GM18873 (cell line): ENCODE results near the gene PEX7.
"Not testable (repeated sequence)": the region's sequence is repeated elsewhere in the genome, so short reads cannot be mapped to it uniquely, and the experiment has no call there.

Experiments used
- ATAC-seq: cut with Tn5 transposase; IDR thresholded peaks from one replicate; pipeline ENCODE4 v1.9.1; 2021; ENCODE audit warnings: mild to moderate bottlenecking, moderate library complexity, moderate number of reproducible peaks; ENCODE audit not compliant: unreplicated experiment, low FRiP score

PEX7 gene

GRCh38 chr6:136790411-136791295, 31.7 kb upstream of the PEX7 start:
- no peak for ATAC-seq

DNA sequence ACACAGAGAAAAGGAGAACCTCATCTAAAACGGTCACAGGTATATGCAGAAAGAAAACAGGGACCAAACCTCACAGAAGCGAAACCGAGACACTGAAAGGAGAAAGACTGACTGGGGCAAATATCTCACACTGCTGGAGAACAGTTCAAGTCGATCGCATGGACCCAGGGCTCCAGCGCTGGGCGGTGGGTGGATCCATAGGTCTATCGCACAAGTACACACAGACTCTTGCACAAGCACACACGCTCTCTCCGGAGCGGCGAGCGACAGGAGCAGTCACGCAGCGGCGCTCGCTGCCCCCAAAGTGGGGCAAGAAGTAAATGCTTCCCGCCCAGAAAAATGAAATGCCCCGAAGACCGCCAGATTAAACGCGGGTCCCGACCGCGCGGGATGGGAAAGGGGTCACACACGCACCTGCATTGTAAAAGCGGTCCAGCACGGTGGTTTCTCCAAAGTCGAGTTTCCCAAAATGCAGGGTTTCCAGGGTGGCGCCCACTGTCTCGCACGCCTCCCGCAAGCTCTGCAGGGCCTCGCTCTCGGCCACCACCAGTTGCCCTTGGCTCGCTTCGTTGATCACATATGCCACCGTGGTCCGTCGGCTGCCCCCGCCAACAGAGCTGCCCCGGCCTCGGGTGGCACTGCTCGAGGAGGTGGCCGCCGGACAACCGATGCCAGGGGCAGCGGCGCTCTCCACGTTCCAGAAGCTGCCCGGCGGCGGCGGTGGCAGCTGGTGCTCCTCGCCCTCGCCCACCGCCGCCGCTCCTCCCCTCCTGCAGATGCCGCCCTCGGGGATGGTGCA, 30.9 kb upstream of the PEX7 start:
- peak; percentile 40 for ATAC-seq

- ATAC-seq: no peak
Measured at GRCh38 chr6:136792095-136792409, 30.3 kb upstream of the PEX7 start.

- peak; percentile 45 for ATAC-seq
Measured at GRCh38 chr6:136792410-136793262, 29.8 kb upstream of the PEX7 start, which contains the start of gene MAP3K5. MAP3K5 (minus strand) TSS chr6:136792477; CDS start chr6:136792157, 320 bp downstream.

DNA sequence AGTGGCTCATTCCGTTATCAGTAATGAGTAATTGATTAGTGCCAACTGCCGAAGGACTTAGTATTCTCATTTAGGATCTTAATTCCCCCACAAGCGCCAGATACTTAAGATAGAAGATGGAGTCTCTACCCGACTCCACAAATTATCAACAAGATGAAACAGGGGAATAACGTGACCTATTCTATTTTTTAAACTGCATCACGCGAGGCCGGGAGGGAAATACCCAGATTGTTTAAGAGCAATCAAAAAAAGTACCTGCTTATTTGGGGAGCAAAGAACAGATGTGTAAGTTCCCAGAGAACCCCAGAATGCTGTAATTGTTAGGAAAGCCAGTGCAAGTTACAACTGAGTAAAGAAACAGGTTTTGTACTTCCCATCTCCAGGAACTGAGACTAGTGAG, 29.0 kb upstream of the PEX7 start:
- peak; percentile 0 for ATAC-seq

DNA sequence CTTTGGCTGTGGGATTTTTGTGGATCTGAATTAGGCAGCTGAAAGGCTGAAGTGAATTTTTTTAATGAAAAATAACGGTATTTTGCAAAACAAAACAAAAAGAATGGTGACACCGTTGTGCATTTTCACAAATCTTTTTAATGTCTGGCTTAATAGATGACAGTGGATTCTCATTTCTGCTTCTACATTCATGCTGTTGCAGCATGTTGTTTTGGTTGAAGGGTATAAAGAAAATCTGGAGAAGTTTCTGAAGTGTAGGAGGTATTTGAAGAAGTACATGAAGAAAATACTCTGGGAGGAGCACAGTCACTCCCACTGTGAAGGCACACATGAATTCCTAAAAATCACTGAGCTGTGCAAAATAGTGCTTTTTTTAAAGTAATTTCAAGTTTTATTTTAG, 27.0 kb upstream of the PEX7 start:
- ATAC-seq: no peak

GRCh38 chr6:136795996-136796395, 26.4 kb upstream of the PEX7 start:
- no peak for ATAC-seq

DNA sequence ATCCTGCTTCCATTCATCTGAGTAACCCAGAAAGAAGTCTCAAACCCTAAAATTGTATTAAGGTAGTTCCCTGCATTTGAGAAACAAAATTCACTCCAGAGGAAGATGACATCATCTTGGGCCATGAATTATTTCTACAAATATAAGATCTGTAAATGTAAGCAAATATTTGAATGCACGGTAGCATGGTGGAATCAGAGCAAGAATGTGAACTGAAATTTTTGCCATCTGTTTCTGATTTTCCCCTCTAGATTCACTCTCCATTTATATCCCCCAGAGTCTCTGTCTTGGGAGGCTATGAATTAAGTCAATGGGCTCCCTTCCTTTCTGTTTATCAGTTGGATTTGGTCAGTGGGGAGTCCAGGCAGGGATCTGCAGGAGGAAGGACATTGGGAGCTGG, 24.3 kb upstream of the PEX7 start:
- no peak for ATAC-seq

- no peak for ATAC-seq
Measured at GRCh38 chr6:136801581-136801980, 20.8 kb upstream of the PEX7 start.

- ATAC-seq: no peak
Measured at GRCh38 chr6:136803608-136804007, 18.8 kb upstream of the PEX7 start.

DNA sequence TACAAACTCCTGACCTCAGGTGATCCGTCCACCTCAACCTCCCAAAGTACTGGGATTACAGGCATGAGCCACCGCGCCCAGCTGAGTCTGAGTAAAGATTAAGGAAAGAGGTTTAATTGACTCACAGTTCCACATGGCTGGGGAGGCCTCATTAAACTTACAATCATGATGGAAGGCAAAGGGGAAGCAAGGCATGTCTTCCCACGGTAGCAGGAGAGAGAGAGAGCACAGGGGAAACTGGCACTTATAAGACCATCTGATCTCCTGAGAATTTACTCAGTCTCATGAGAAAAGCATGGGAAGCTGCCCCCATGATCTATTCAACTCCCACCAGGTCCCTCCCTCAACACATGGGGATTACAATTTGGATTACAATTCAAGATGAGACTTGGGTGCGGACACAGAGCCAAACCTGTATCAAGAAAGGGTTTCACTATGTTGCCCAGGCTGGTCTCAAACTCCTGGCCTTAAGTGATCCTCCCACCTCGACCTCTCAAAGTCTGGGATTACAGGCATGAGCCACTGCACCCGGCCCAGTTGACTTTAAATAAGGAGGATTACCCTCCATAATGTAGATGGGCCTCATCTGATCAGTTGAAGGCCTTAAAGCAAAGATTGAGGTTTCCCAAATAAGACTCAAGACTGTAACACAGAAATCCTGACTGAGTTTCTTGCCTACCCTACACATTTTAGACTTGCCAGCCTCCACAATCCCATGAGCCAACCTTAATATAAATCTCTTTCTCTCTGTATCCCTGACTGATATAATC, 13.1 kb upstream of the PEX7 start:
- ATAC-seq: no peak

GRCh38 chr6:136811272-136811671, 11.1 kb upstream of the PEX7 start:
- no peak for ATAC-seq

DNA sequence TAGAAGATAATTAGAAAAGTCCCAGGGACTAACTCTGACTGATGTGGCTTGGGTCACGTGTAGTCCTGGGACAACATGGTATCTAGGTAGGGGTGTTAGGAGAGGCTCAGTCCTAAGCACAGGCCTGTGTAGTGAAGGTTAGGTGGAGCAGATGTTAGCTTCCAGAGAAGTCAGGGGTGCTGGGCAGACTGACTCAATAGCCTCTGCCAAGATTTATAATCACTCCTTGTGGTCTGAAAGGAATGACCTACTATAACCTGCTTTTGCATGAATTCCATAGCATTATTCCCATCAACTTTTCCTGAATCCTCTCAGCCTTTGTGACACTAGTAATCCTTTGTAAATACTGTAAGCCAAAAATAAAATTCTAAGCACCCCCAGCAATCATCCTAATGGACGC, 10.2 kb upstream of the PEX7 start:
- no peak for ATAC-seq

DNA sequence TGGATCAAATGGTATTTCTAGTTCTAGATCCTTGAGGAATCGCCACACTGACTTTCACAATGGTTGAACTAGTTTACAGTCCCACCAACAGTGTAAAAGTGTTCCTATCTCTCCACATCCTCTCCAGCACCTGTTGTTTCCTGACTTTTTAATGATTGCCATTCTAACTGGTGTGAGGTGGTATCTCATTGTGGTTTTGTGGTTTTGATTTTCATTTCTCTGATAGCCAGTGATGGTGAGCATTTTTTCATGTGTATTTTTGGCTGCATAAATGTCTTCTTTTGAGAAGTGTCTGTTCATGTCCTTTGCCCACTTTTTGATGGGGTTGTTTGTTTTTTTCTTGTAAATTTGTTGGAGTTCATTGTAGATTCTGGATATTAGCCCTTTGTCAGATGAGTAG, 6.8 kb upstream of the PEX7 start:
- ATAC-seq: not testable (repeated sequence)

GRCh38 chr6:136816656-136817055, 5.7 kb upstream of the PEX7 start:
- ATAC-seq: no peak

GRCh38 chr6:136820561-136820960, 1.8 kb upstream of the PEX7 start:
- ATAC-seq: no peak

DNA sequence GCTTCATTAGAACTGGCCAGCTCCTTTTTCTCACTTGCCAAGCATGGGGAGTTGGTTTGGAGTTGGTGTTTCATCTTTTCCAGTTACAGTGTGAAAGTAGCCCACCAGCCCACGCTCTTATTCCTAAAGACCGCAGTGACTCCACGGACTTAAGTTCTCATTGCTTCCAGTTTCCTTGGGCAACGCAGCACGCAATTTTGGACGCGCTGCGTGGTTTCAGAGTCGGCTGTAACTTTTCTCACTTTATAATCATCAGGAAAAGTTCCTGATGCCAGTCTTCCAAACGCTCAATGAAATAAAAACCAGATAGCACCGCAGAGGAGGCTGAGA, 381 bp upstream of the PEX7 start:
- ATAC-seq: peak; percentile 0

GRCh38 chr6:136823128-136823660, 802 bp downstream of the PEX7 start:
- ATAC-seq: no peak

DNA sequence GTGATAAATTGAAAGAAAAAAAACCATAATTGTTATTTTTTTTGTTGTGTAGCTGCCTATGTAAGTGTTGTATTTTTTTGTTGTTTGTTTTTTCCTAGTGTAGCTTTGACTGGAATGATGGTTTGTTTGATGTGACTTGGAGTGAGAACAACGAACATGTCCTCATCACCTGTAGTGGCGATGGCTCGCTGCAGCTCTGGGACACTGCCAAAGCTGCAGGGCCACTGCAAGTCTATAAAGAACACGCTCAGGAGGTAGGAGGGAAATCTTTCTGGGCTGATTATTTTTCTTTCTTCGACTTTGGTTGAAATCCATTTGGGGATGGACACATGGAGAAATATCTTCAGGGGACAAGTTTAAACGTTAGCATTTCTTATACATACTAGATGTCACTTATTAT, 3.8 kb downstream of the PEX7 start:
- ATAC-seq: no peak
